ENCODE data around the gene NHS. TPM values are rescaled to one million over a fixed set of nuclear protein-coding genes. Genes with fewer than 3 reads are reported as not detected.

The NHS gene
- total and polyA plus RNA-seq, 3 donors from 2014 or later: 4.8 to 25.7 (median 21.8) TPM

DNA sequence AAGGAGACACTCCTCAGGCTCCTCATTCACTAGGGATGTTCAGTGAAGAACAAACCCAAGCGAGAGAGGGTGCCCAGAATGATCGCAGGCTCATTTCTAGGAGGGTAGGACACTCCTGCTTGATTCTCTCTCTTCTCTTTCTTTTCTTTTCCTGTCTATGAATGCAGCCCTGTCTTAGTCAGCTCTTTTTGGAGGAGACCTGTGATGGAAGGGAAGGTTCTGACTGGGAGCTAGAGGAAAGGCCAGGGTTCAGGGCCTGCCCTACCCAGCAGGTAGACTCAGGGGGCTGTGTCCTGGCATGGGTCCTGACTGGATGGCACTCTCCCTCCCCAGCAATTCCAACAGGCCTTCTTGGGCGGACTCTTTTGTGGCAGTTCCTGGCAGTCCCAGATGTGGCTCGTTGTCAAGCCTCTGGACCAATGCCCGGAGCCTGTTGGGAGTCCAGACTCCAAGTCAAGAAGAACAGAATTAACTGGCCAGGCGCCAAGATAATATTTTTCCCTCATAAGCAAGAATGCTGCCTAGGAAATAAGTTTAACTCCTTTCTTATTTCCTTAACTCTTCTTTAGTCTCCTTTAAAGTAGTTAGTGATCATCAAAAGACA lies 222.9 kb downstream of the NHS start:
- WGBS, 2 donors: 13 to 28% methylated on average over 3 to 4 of the region's 6 CpGs
- no peak for TF ChIP-seq POLR2A (IDR thresholded peaks at IDR 0.05)
- TF ChIP-seq, protein P1, sequence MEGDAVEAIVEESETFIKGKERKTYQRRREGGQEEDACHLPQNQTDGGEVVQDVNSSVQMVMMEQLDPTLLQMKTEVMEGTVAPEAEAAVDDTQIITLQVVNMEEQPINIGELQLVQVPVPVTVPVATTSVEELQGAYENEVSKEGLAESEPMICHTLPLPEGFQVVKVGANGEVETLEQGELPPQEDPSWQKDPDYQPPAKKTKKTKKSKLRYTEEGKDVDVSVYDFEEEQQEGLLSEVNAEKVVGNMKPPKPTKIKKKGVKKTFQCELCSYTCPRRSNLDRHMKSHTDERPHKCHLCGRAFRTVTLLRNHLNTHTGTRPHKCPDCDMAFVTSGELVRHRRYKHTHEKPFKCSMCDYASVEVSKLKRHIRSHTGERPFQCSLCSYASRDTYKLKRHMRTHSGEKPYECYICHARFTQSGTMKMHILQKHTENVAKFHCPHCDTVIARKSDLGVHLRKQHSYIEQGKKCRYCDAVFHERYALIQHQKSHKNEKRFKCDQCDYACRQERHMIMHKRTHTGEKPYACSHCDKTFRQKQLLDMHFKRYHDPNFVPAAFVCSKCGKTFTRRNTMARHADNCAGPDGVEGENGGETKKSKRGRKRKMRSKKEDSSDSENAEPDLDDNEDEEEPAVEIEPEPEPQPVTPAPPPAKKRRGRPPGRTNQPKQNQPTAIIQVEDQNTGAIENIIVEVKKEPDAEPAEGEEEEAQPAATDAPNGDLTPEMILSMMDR (IDR thresholded peaks at IDR 0.05): no peak
- Histone ChIP-seq H3K4me1 (peaks cover 4% of the 10 kb centered on the region), H3K9me3 (no peaks in the 10 kb centered on the region), H3K36me3 (ENCODE audit: low read depth, missing control alignments) (no peaks in the 10 kb centered on the region), H3K4me3 (no peak overlapping the region), H3K27me3 (no peaks in the 10 kb centered on the region), H3K27ac (peak overlapping the region; percentile 50 to 78)
- peak; percentile 86 for DNase-seq
- intact Hi-C loops (cut with DNase I; ENCODE audit: low total_unique reads): no loop called here

DNA sequence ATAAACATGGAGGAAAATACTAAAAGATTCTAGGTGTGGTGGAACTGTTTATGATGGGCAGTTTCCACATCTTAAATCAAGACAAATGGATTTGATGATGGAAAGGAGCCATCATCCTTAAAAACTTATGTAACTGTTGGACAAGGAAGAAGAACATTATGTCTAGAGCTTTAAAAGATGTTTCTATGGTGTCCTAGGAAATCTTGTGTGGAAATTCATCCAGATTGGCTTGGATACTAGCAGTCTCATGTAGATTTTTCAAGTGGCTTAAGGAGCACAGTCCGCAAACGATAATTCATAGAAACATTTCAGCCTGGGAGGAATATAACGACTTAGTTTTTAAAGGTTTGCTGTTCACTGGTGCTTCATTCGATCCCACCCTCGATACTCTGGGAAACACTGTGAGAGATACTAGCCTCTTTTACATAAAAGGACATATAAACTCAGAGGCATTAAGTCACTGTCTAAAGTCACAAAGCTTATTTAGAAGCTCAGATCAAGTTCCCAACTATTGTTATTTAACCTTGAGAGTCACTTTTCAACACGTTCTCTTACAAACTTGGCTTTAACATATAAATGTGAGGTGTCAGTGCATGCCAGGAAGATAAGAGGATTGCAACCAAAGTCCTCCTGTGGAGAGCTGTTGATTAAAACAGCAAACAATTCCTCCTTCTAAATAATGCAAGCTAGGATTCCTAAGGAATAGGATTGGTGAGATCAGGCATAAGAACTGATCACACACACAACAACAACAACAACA lies 226.6 kb downstream of the NHS start:
- H3K36me3 ChIP-seq (ENCODE audit: low read depth, missing control alignments): no peaks in the 10 kb centered on the region
- peaks cover 6% of the 10 kb centered on the region for H3K4me1 ChIP-seq
- WGBS, 2 donors: 34 to 46% methylated on average over 6 of the region's 6 CpGs
- TF ChIP-seq, protein P1 (IDR thresholded peaks at IDR 0.05): no peak
- no peak for TF ChIP-seq POLR2A (IDR thresholded peaks at IDR 0.05)
- H3K9me3 ChIP-seq: no peaks in the 10 kb centered on the region
- peak overlapping the region; percentile 19 to 25 for H3K27ac ChIP-seq
- no peaks in the 10 kb centered on the region for H3K27me3 ChIP-seq
- no peak for DNase-seq
- intact Hi-C loops (cut with DNase I; ENCODE audit: low total_unique reads): no loop called here
- H3K4me3 ChIP-seq: no peak overlapping the region

DNA sequence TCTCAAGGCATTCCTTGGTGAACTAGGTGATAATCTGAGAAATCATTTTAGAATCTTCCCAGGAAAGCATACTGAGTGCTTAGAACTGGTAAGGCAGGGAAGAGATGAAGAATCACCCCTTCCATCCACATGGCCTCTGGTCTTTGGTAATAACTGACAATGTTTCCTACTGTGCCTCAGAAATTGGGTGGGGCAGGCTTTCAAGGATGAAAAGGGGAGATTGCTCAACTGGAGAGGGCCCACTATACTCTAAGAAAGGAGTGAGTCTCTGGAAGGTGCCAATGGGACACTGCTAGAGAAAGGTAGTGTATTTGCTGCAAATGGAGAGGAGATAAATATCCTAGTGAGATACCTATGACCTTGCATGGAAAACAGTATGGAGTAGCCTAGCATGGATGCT lies 227.2 kb downstream of the NHS start:
- TF ChIP-seq POLR2A (IDR thresholded peaks at IDR 0.05): no peak
- H3K27ac ChIP-seq: peak overlapping the region; percentile 19 to 25
- DNase-seq: no peak
- peaks cover 6% of the 10 kb centered on the region for H3K4me1 ChIP-seq
- no peak overlapping the region for H3K4me3 ChIP-seq
- intact Hi-C loops (cut with DNase I; ENCODE audit: low total_unique reads): no loop called here
- H3K27me3 ChIP-seq: no peaks in the 10 kb centered on the region
- H3K9me3 ChIP-seq: no peaks in the 10 kb centered on the region
- H3K36me3 ChIP-seq (ENCODE audit: low read depth, missing control alignments): no peaks in the 10 kb centered on the region

DNA sequence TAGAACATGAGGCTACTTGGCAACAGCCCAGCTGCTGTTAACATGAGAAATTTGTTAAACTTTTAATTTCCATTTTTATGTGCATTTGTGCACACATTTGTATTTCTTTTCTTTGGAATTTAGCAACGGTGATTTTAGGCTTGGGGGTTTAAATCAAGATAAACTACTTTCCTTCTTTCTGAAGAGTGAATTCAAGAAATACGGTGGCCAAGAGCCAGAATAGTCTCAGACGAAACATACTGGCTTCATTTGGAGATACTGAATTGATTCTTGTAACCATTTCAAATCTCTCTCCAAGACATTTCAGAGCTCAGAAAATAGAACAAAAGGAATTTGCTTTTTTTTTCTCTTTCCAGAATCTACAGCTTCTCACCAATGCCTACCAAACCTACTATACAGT lies 228.2 kb downstream of the NHS start:
- no peaks in the 10 kb centered on the region for H3K27me3 ChIP-seq
- H3K4me1 ChIP-seq: peaks cover 6% of the 10 kb centered on the region
- H3K36me3 ChIP-seq (ENCODE audit: low read depth, missing control alignments): no peaks in the 10 kb centered on the region
- WGBS, 2 donors: 30 to 40% methylated on average over 3 of the region's 3 CpGs
- H3K4me3 ChIP-seq: no peak overlapping the region
- TF ChIP-seq, protein P1 (IDR thresholded peaks at IDR 0.05): no peak
- TF ChIP-seq POLR2A (IDR thresholded peaks at IDR 0.05): no peak
- intact Hi-C loops (cut with DNase I; ENCODE audit: low total_unique reads): no loop called here
- DNase-seq: peak; percentile 34
- H3K9me3 ChIP-seq: no peaks in the 10 kb centered on the region
- peak overlapping the region in 1 of 2 donors; percentile 59 for H3K27ac ChIP-seq

DNA sequence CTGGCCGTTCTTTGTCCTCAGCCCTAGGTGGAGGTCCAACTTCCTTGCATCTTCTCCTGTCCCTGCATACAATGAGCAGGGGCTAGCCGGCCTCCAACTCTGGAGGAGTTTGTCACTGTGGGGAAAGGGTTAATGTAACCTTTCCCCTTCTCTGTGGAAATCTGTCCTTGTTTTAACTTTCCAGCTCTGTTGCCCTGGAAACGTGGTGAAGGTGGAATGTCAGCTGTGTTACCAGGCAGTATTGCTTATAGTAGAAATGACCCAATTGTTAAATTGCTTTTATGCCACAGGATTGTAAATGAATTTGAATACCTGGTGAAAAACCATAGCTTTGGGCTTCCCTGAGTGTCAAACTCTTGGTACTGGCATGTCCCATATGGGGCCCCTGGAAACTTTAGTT lies 230.7 kb downstream of the NHS start:
- intact Hi-C loops (cut with DNase I; ENCODE audit: low total_unique reads): no loop called here
- peaks cover 6% of the 10 kb centered on the region for H3K4me1 ChIP-seq
- H3K4me3 ChIP-seq: no peak overlapping the region
- WGBS, 2 donors: 73 to 79% methylated on average over 2 to 3 of the region's 3 CpGs
- no peaks in the 10 kb centered on the region for H3K9me3 ChIP-seq
- TF ChIP-seq, protein P1 (IDR thresholded peaks at IDR 0.05): no peak
- no peak for TF ChIP-seq POLR2A (IDR thresholded peaks at IDR 0.05)
- no peaks in the 10 kb centered on the region for H3K36me3 ChIP-seq (ENCODE audit: low read depth, missing control alignments)
- no peak overlapping the region for H3K27ac ChIP-seq
- no peaks in the 10 kb centered on the region for H3K27me3 ChIP-seq
- DNase-seq: no peak
